Hindlimb muscle (tissue), 1 donor: ENCODE results near the gene XPO6. TPM values are rescaled to one million over a fixed set of nuclear protein-coding genes. Genes with fewer than 3 reads are reported as not detected.
A peak's percentile ranks its signal among the peaks of the same experiment; 100 is the strongest.

ENCODE experiments used
- DNase-seq: peaks from one replicate; pipeline ENCODE4 v3.0.0-alpha.2; 2013
- polyA plus RNA-seq: library from polyadenylated mRNA; unstranded; fragments of 120-200 nt; gene quantifications from one replicate; pipeline ENCODE4 v1.2.1, GENCODE V29; 2013; ENCODE audit not compliant: insufficient read length

The XPO6 gene
- polyA plus RNA-seq, 1 donor, result 57.3 TPM

DNA sequence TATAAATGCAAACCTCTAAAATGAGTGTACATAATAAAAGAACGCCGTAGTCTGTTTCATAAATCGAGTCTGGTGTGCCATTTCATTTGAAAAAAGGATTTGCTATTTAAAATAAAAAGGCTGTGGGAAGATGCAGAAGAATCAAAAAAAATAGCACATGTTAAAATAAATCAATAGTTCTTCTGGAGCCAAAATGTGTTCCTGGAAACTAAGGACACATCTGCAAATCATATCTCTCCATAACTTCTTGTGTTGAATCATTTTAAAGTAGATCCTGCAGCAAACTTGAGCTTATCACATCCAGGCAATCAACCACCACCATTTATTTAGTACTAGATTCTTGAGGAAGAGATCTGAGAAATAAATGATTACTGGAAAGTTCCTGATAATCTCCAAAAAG, 29.0 kb downstream of the XPO6 start:
- DNase-seq, result no peak

DNA sequence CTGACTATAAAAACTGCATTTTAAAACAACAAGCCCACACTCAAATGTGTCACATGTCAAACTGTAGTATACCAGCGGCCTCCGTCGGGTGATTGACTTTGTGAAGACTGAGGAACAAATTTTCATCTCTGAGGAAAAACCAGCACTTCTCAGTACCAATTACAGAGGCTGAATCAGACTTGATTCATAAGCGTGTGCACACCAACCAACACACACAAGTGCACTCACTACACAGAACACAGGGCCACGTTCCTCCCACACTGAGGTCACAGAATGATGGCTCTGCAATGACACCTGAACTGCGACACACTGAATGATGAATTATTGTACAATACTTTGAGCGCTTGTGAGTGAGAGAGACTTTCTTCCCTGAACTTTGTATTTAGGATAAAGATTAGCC, 29.6 kb downstream of the XPO6 start:
- DNase-seq, result no peak

DNA sequence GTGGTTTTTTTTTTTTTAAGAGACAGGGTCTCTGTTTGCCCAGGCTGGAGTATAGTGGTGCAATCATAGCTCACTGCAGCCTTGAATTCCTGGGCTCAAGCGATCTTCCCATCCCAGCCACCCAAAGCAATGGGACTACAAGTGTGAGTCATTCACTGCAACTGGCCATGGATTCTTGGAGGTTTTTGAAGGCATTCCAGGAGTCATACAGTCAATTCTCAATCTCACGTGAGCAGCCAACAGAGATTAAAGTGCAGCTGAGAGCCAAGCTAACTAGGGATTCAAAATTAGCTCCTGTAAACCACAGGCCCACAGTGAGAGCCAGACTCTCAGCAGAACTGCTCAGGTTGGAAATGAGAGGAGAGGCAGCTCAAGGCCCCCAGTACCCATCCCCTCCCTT, 30.2 kb downstream of the XPO6 start:
- no peak for DNase-seq

DNA sequence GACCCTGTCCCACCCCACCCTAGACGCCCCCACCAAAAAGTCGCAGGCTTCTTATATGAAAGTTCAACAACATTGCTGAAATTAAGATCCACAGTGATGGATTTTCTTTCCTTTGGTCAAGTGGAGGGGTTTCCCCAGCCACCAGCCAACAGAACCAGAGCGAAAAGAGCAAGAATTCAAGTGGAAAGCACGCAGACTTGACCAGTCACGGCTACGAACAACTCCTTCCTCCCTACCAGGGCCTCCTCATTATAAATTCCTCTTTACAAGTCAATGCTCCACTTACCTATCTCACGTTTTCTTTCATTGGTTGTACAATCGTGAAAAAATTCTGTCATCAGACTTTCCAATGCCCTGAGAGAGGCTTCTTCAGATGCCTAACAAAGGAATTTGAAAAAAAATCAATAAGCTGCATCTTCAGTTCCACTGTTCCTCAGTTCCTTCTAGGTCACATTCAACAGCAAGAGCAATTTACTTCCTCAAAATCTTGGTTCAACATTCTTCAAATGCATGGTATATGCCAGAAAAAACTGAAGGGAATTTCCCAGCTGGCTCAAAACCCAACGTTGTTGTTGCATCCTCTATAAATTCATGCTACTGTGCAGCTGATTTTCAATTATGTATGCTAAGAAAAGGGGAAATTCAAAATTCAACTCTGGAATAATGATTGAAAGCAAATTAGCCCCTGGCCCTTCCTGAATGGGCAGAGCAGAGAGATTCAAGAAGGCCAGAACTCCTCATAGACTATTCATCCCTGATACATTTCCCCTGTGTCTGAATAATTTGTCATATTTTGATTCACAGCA, 30.9 kb downstream of the XPO6 start:
- DNase-seq, result no peak

DNA sequence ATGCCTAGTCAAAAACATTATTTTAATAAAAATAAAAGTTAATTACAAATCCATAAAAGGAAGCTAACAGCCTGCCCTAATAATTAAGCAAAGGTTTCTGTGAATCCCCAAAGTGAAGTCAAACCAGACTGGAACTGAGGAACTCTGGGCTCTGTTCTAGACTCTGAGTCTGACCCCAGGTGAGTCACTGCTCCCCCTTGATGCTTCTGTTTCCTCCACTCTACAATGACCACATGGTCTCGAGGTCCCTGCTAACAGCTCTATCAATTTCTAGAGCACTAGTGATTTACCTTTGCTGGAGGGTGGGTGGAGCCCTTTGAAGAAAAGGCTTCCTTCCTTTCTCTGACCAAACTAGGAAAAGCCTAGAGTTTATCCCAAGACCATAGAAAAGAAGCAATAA, 32.4 kb downstream of the XPO6 start:
- DNase-seq, result no peak

DNA sequence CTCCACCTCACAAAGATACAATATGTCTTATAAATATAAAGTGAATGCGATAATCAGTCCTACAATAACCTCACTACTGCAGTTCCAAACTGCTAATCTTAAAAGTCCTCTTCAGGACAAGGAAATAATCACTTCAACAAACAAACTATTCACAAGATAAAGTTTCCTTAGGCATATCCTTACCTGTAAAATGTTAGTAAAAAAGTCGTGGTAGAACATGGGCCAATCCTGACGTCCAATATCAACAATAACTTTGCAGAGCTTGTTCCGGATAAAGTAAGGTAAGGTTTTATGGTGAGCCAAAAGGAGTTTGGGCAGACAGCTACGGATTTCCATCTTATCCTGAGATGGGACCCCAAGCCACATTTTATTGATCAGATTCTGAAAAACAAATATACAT, 36.0 kb downstream of the XPO6 start:
- no peak for DNase-seq

DNA sequence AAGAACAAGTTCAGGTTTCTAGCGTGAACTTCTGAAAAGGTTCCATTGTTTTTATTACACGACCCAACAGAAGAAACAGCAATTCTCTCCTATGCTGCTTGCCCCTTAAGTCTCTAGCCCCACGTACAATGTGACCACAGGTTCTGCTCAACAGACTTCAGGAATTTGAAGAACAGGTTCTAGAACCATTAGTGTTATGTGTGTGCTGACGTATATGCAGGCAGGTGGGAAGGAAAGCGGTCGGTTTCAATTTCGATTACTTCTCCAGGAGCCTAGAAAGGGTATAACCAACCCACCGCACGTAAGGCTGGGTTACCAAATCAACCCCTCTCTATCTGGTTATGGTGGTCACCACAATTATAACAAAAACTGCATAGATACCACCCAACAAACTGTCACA, 39.4 kb downstream of the XPO6 start:
- no peak for DNase-seq

DNA sequence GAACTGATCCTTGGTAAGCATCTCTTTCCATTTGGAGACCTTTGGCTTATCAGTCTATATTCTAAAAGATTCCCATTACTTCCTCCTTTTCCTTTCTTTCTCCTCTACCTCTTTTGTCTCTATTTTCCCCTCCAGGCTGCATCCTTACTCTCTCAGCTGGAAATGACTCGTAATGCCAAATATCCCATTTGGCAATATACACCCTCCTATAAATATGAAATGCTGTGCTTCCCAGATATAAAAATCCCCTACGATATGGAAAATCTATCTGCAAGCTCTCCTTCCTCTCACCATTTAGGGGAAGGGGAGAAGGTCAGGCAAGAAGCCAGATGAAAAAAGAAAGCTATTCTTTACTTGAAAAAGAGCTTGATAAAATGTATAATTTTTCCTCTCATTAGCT, 39.9 kb downstream of the XPO6 start:
- DNase-seq, result no peak

DNA sequence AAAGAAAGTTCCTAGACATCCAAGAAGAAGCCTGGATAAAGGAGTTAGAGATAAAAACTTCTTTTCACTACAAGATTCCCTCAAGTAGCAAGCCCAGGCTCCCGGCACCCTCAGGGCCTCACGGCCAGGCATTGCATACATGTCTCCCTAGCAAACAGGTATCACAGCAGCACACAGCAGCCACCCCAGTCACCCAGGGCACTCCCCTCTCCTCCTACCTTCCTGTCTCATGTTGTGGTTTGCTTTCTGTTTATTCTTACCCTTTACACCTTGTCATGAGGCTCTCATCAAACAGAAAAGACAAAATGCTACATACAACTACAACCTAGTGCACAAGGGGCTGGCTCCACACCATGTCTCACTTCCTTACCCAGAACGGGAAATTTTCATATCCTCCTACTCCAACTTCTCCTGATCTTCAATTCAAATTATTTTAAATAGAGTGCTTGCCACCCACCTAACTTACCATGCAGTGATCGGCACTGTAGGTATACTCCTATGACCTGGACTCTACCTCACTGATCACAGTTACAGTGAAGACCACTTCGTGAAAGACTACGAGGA, 42.7 kb downstream of the XPO6 start:
- DNase-seq, result no peak

DNA sequence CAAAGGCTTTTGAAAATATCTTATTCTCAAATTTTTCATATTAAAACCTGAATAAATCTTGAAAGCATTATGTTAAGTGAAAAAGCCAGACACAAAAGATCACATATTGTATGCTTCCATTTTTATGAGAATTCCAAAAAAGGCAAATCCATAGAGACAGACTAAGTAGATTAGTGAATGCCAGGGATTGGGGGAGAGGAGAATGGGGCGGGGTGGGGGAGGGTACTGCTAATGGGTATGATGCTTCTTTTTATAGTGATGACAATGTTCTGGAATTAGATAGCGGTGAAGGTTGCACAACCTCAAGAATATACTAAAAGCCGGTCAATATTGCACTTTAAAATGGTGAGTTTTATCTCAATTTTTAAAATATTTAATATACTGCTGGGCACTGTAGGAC, 44.0 kb downstream of the XPO6 start:
- no peak for DNase-seq

DNA sequence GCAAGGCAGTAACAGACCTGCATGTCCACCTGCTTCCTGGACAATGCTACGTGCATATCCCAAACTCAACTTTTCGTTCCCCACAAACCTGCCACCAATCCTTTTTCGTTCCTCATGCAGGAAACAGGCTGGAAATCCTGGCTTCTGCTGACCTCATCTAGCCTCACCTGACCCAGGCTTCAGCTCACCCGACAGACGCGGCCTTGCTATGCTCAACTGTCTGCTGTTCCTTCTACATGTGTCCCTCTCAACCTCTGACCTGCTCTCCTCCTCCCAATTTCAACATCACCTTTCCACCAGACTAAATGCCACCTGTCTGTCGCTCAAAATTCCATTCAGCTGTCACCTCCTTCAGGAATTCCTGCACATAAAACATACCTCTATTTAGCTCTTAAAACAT, 44.5 kb downstream of the XPO6 start:
- no peak for DNase-seq

DNA sequence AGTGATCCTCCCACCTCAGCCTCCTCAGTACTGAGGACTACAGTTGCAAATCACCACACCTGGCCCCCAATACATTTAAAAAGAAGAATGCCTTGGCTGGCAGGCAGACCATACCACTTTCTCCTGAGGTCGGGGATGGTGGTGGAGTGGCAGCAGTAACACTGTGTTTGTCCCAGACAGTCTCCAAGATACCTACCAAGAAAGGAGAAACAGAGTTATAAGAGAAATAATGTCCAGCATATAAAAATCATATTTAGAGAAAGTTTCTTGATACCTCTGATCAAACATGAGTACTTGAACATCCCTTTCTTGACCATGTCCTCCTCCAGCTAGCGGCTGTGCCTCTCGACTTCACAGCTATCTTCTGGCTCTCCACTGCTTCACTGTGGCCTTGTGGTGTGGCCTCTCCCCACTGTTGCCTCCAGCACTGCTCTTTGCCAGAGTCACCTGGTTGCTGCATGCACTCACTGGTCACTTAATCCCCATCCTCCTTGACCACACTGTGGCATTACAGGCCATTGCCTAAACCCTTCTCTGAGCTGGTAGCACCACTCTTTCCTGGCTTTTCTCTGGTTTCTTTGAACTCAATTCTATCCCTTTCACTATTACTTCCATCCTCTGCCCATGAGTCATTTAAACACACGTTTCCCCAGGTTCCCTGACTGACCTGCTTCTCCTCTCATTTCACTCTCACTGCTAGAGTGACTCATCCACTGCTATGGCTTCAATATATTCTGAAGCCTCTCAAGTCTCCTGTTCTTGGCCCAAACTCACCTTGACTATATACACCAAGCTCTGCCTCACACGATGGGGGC, 45.2 kb downstream of the XPO6 start:
- DNase-seq, result no peak

DNA sequence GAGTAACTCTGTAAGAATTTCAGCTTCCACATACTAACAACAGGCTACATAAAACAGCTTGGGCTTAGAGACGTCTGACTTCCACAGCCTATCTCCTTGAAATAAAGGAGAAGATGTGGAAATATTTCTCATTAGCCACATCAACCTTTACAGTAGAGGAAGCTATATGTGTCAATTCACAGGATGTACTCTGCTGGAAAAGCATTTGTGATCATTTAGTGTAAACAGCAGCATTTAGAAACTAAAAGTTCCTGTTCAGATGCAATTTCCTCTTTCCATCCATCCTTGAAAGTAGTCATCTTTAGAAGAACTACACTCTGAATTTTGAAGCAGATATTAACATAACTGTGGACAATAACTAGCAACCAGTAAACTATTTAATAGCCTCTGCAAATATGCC, 46.2 kb downstream of the XPO6 start:
- no peak for DNase-seq

DNA sequence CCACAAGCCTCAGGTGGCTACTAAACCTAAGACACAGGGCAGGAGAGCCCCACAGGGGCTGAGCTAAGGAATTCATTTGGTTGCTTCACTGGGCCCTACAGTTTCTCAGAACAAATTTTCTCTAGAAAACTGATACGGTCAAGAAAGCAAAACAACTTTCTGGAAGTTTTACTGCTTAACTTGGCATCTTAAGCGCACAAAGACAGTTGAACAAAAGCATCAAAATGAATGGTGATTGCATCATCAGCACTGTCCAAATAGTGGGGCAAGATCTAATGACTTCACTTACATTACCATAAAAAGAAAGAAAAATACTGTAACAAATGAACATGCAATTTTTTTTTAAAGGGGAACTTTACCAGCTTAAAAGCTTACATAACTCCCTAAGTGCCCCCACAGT, 47.6 kb downstream of the XPO6 start:
- DNase-seq, result no peak

DNA sequence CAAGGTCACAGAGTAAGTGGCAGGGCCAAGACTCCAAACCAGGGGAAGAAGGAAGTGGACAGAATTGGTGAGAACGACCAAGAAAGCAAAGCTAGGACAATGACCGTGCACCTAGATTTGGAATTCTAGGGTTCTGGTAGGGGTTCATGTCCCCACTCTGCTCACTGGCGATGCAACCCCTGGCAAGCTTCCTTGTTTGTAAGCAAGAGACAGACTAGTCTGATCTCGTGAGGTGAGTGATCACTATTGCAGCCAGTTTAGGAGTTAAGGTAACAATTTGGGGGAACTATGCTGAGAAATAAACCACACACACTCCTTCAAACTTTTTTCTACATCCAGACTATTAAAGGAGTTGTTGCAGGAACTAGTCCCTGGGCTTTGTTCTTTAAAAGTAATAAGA, 48.1 kb downstream of the XPO6 start:
- DNase-seq, result no peak

DNA sequence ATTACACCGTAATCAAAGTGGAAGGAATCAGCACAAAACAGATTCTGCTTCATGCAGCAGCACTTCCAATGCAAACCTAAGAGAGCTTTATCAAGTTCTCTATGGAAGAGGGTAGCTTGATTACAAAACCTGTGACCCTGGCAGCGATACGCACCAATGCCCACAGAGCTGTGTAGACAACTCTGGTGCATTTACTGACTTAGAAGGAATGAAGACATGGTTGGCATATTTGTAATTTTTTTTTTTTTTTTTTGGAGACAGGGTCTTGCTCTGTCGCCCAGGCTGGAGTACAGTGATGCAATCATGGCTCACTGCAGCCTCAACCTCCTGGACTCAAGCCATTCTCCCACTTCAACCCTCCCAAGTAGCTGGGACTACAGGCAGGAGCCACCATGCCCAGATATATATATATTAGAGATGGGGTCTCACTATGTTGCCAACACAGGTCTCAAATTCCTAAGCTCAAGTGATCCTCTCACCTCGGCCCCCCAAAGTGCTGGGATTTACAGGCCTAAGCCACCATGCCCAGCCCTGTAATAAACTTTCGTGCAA, 49.4 kb downstream of the XPO6 start:
- no peak for DNase-seq

DNA sequence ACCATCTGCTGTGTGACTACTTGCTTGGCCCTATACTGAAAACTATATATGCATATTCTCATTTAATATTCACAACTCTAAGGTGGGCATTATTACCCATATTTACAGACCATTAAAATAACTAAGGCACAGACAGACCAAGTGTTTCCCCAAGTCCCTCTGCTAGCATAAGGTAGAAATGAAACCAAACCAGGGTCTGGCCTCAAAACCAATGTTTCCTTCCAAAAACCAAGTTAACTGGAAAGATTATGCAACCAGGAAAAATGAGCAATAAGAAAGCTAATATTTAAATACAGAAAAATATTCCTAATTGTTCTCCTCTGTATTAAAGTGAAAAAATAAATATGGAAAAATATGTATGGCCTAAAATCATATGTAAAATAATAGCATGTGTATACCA, 50.1 kb downstream of the XPO6 start:
- DNase-seq, result no peak

DNA sequence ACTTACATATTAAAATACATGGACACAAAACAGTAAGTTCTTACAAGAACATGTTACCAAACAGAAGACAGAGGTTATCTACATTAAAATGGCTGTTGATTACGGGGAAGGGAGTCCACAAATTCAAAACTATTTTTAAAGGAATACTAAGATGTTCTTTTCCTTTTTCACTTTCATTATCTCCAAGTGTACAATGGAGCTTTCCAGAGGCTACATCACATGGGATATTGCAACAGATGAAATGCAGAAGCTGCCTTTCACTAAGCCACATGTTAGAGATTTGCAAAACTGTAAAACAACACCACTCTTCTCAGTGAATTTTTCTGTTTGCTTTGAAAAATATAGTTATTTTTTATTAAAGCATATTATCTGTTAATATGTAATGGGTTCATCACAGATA, 53.6 kb downstream of the XPO6 start:
- peak; percentile 29 for DNase-seq

DNA sequence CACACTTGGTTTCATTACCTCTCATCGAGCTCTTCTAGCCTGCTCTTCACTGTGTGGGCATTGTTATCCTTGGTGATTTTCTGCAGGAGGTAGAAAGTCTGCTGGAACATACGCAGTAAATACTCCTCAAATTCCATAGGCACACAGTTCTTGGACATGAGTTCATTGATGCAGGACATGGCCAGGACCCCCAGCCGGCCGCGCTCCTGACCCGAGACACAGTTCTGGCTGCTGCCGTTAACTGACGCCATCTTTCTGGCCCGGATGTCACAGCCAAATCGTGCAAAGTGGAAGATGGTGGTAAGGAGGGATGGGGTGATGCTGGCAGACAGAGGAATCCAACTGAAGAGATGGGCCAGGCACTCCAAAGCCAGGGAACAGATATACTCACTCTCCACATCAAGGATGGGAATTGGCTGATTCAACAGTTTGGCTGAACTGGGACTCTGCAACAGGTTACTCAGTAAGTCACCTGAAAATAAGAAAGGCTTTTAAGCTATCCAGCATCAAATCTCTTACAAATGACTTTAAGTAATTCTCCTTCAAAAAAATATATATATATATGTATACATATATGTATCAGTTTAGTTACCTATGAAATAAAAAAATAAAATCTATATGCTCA, 55.6 kb downstream of the XPO6 start:
- DNase-seq, result no peak

DNA sequence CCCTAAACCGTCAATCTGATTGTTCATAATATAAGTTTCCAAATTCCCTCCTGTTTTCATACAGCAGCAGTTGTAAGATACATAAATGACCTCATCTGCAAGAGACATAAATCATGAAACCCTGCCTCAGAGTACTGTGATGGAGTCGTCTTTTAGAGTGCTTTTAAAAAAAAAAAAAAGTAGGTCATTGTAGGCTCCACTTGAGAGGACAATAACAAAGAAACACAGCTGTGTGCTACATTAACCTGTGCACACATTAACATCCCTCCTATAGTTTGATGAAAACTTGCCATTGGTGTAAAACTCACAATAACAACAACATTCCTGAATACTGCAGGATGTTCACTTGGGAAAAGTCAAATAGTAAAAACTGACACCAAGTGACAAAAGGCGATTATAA, 56.5 kb downstream of the XPO6 start:
- DNase-seq, result no peak

DNA sequence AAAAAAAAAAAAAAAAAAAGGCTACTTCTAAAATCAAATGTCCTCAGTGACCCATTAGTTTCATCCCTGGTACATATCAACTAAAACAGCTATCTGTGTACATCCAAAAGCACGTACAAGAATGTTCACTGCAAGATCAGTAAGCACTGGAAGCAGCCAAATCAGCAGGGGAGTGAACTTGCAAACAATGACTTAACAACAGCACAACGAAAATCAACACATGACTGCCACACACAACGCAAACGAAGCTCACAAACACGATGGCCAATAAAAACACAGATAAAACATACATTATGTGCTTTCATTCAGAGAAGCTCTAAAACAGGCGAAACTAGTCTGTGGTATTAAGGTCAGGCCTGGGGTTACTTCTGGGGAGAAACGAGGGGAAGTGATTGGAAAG, 60.6 kb downstream of the XPO6 start:
- DNase-seq, result no peak

DNA sequence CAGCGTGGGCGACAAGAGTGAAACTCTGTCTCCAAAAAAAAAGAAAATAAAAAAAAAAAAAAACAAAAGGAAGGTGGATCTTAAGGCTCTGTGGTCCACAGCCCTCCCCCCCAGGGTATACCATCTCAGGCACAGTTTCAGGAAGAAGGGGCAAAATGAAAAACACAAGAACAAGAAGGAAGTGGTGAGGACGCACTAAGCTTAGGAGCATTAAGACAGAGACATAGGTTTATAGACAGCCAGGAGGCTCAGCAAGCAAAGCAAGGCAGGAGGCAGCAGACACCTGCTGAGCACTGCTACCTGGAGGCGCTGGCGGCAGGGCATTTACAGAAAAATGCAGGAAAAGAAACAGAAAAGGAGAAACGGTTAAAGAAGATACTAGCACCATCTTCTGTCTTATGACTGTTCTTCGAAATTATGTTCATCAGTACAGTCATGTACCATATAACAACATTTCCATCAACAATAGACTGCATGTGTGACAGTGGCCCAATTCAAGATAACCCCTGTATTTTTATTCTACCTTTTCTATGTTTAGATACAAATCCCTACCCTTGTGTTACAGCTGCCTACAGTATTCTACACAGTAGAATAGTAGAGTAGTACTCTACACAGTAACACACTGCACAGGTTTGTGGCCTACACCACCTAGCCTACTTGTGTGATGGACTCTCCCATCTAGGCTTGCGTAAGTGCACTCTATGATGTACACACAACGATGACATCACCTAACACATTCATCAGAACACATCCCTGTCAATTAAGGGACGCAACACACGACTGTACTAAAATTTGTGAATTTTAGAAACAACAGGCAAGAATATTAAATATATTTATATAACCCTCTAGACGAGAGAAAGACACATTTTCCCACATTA, 62.5 kb downstream of the XPO6 start:
- DNase-seq, result no peak
